Measurements from ENCODE around the gene SRPK1.

GRCh38 chr6:35797837-35798526 is 122.9 kb downstream of the SRPK1 start:
- TF ChIP-seq EP300 (IDR thresholded peaks at IDR 0.05) (no peak), CTCF (IDR thresholded peaks at IDR 0.05) (no peak), POLR2A (IDR thresholded peaks at IDR 0.05) (no peak), POLR2AphosphoS5 (IDR thresholded peaks at IDR 0.05) (no peak)

All from stomach (tissue), 4 donors.